Stimulated activated CD4-positive, alpha-beta T cell treated with anti-CD3 and anti-CD28 coated beads, Interleukin-12 subunit alpha, Interleukin-12 subunit beta, amount 100 ng/mL, for 4 hours (primary cell): ENCODE results near the gene ASB2.

Experiments used
- DNase-seq: peaks from one replicate; pipeline ENCODE4 v3.0.0-alpha.2; 2020

The ASB2 gene

GRCh38 chr14:93960108-93960475 lies 16.3 kb downstream of the ASB2 start:
- DNase-seq = no peak

- peak; percentile 86 for DNase-seq
Measured at GRCh38 chr14:93959239-93960107, 16.9 kb downstream of the ASB2 start.

- no peak for DNase-seq
Measured at GRCh38 chr14:93958567-93959238, 17.7 kb downstream of the ASB2 start.

GRCh38 chr14:93957751-93958566 lies 18.4 kb downstream of the ASB2 start:
- DNase-seq = no peak

- no peak for DNase-seq
Measured at GRCh38 chr14:93957333-93957710, 19.0 kb downstream of the ASB2 start.

GRCh38 chr14:93956514-93957332 lies 19.6 kb downstream of the ASB2 start:
- DNase-seq = no peak

GRCh38 chr14:93955850-93956481 lies 20.4 kb downstream of the ASB2 start:
- no peak for DNase-seq

- DNase-seq = no peak
Measured at GRCh38 chr14:93954900-93955849, 21.2 kb downstream of the ASB2 start.

GRCh38 chr14:93954516-93954830 lies 21.9 kb downstream of the ASB2 start:
- no peak for DNase-seq

GRCh38 chr14:93953739-93954515 lies 22.4 kb downstream of the ASB2 start:
- no peak for DNase-seq

- no peak for DNase-seq
Measured at GRCh38 chr14:93953263-93953662, 23.1 kb downstream of the ASB2 start.

GRCh38 chr14:93952829-93953228 lies 23.5 kb downstream of the ASB2 start:
- DNase-seq = no peak

- DNase-seq = no peak
Measured at GRCh38 chr14:93951635-93952540, 24.5 kb downstream of the ASB2 start.

GRCh38 chr14:93950948-93951634 lies 25.3 kb downstream of the ASB2 start:
- DNase-seq = no peak

GRCh38 chr14:93949511-93950075 lies 26.8 kb downstream of the ASB2 start:
- no peak for DNase-seq

GRCh38 chr14:93947282-93947681 lies 29.1 kb downstream of the ASB2 start:
- DNase-seq = no peak

GRCh38 chr14:93946541-93947090 lies 29.8 kb downstream of the ASB2 start:
- no peak for DNase-seq

- DNase-seq = no peak
Measured at GRCh38 chr14:93946104-93946503, 30.3 kb downstream of the ASB2 start.
